OCI-LY7 (cell line): Measurements from ENCODE around the gene PIH1D1.

ENCODE experiments used
- EZH2phosphoT487 ChIP-seq: fragments of 200-600 bp; sonication (generic); IDR thresholded peaks from 2 replicates; pipeline ENCODE4 v1.6.1; 2018; ENCODE audit warnings: low read depth, borderline replicate concordance, mild to moderate bottlenecking, mixed run types, antibody characterized with exemption, low read length, moderate library complexity, mixed read lengths
- TF ChIP-seq, protein P1 (sequence below): fragments of 200-600 bp; sonication (generic); conservative IDR thresholded peaks from 2 replicates; pipeline ENCODE4 v1.5.1; 2014; ENCODE audit warnings: mild to moderate bottlenecking, antibody characterized with exemption, low read length, moderate library complexity, mixed read lengths

- TF ChIP-seq, protein P1, sequence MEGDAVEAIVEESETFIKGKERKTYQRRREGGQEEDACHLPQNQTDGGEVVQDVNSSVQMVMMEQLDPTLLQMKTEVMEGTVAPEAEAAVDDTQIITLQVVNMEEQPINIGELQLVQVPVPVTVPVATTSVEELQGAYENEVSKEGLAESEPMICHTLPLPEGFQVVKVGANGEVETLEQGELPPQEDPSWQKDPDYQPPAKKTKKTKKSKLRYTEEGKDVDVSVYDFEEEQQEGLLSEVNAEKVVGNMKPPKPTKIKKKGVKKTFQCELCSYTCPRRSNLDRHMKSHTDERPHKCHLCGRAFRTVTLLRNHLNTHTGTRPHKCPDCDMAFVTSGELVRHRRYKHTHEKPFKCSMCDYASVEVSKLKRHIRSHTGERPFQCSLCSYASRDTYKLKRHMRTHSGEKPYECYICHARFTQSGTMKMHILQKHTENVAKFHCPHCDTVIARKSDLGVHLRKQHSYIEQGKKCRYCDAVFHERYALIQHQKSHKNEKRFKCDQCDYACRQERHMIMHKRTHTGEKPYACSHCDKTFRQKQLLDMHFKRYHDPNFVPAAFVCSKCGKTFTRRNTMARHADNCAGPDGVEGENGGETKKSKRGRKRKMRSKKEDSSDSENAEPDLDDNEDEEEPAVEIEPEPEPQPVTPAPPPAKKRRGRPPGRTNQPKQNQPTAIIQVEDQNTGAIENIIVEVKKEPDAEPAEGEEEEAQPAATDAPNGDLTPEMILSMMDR: no peak
- no peak for TF ChIP-seq EZH2phosphoT487
Observed at GRCh38 chr19:49453013-49453756, 1.6 kb upstream of the PIH1D1 start, which contains the start of gene ALDH16A1.
